Measurements from ENCODE around the gene ZNF771.
"Not testable (repeated sequence)": the region's sequence is repeated elsewhere in the genome, so short reads cannot be mapped to it uniquely, and the experiment has no call there.

ZNF771 gene

GRCh38 chr16:30438835-30439234 is 31.4 kb downstream of the ZNF771 start:
- DNase-seq: no peak

GRCh38 chr16:30439720-30440348 is 32.4 kb downstream of the ZNF771 start:
- DNase-seq: no peak

GRCh38 chr16:30443631-30444030 is 36.2 kb downstream of the ZNF771 start:
- no peak for DNase-seq

DNA sequence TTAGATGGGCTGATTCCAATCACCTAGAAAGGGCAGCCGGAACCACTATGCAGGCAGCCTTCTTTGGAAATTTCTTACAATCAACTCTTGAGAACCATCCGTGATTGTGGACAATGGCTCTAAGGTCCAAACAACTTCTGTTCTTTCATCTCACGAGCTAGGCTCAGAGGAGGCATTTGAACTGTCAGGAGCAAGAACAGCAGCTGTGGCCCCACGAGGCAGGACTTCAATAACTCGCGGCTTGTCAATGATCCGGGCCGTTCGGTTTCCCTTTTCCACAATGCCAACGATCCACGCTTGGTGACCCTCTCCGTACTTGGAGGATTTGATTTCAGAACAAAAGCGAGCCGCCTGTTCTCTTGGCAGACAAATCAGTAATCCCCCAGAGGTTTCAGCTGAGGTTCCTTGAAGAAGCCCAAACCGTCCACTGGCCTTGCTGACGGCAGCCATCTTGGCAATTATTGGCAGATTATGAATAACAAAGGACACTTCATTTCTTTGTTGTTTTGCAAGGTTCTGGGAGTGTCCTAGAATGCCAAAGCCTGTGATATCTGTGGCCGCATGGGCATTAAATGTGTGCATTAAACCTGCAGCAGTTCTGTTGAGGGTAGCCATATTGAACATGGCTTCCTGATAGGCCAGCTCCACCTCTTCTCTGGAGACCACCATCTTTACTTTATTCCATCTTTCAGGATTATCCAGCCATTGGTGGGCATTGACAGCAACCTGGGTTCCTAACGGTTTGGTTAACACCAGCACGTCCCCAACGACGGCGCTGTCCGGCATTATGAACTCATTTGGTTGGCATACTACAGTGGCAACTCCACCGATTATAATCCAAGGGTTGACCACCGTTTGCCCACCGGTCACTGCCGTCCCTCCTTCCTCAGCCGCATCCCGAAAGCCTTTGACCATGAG is 37.1 kb downstream of the ZNF771 start:
- DNase-seq: no peak

DNA sequence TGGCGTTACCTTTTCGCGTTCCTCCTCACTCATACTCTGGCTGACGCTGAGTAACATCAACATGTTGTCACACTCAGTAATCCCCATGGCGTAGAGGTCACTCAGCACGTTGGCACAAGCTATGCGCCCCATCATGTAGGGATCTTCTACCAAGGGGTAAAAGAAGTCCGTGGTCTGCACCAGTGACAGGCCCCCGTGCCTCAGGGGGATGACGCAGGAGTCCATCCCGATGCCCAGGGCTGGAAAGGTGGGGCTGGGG is 37.7 kb downstream of the ZNF771 start:
- no peak for DNase-seq

DNA sequence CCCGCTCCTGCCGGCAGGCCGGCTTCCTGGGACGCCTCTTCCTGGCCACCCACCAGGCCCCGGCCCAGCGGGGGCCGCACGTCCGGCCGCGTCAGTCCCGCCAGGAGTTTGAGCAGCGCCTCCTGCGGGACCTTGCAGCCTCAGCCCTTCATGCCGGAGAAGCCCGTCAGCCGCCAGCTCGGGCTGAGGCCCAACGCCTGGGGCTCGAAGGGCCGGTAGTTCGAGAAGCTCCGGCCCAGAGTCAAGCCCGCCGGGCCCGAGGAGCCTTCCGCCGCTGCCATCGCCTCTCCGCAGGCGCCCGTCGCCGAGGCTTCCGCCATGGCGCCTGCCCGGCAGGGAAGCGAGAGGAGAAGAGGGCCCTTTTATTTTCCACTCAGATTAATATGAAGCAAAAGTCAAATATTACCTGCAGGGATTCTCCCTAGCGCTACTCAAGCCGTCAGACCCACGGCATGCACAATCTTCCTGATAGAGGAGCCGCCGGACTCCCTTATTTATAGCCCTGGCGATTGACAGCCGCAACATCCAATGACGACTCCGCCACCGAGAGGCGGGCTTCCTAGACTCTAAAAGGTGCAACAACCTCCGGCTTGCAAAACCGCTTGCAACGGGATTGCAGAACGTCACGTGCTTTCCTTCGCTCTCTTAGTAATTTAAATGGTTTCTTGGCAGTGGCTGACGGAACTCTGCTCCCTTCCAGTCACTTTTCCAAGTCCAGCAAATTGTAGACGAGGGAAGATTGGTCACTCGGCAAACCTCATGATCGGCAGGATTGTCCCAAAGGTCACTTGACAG is 38.2 kb downstream of the ZNF771 start, which contains the start of gene SEPHS2:
Gene SEPHS2, minus strand, starts transcription at position 467 of the 795 bp plus-strand sequence. Its CDS starts 147 bp downstream, at position 320.
- DNase-seq: peak; percentile 94

DNA sequence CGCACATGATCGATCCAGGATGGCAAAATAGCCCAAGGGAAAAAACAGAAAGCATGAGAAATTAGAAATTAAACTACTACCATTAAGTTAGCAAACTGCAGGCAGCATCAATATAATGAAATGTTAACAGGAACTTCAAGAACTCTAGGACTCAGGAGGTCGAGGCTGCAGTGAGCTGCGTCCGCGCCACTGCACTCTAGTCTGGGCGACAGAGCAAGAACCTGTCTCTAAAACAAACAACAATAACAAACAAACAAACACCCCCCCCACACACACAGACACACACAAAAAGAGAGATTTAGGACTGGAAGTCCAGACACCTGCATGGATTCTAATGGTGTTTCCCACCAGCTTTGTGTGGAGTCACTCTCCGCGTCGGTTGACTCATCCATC is 38.8 kb downstream of the ZNF771 start:
- no peak for DNase-seq

GRCh38 chr16:30447512-30448226 is 40.3 kb downstream of the ZNF771 start:
- no peak for DNase-seq

GRCh38 chr16:30449116-30449435 is 41.7 kb downstream of the ZNF771 start:
- no peak for DNase-seq

DNA sequence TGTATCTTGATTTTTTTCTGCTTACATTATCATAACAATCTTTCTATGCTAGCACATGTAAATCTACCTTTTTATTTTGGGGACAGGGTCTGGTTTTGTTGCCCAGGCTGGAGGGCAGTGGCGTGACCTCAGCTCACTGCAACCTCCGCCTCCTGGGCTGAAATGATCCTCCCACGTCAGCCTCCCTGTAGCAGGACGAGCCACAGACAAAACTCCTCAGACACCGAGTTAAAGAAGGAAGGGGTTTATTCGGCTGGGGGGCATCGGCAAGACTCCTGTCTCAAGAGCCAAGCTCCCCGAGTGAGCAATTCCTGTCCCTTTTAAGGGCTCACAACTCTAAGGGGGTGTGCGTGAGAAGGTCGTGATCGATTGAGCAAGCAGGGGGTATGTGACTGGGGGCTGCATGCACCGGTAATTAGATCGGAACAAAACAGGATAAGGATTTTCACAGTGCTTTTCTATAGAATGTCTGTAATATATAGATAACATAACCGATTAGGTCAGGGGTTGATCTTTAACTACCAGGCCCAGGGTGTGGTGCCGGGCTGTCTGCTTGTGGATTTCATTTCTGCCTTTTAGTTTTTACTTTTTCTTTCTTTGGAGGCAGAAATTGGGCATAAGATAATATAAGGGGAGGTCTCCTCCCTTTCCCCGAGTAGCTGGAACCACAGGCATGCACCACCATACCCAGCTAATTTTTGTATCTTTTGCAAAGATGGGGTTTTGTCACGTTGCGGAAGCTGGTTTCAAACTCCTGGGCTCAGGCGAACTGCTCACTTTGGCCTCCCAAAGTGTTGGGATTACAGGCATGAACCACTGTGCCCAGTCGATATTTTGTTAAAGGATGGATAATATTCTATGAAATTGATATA is 45.5 kb downstream of the ZNF771 start:
- DNase-seq: not testable (repeated sequence)

DNA sequence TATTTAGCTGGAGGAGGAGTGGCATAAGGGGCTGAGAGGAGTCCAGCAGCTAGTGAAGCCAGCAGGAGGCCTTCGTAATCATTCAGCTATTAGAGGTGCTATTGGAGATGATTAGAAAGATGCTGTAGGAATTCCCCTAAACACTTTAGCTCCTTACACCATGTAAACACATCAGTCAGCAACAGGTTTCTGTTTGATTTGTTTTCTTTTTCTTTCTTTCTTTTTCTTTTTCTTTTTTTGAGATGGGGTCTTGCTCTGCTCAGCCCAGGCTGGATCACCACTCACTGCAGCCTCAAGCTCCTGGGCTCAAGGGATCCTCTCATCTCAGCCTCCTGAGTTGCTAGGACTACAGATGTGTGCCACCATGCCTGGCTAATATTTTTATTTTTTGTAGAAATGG is 48.9 kb downstream of the ZNF771 start:
- no peak for DNase-seq

DNA sequence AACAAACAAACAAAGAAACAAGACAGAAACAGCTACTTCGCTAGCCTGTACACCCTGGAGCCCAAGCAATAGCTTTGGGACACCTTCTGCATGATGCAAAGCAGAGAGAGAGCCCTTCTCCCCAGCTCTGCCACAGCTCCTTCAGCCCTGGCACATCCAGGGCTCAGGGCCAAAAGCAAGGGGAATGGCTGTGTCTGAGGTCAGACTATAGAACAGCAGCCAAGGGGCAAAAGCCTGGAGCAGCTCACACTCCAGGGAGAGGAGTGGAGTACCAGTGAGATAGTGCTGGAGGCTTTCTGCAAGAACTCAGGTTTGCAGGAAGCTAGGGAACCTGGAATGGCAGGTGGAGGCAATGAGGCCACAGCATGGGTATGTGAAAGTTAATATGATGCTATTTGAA is 49.9 kb downstream of the ZNF771 start:
- DNase-seq: no peak

DNA sequence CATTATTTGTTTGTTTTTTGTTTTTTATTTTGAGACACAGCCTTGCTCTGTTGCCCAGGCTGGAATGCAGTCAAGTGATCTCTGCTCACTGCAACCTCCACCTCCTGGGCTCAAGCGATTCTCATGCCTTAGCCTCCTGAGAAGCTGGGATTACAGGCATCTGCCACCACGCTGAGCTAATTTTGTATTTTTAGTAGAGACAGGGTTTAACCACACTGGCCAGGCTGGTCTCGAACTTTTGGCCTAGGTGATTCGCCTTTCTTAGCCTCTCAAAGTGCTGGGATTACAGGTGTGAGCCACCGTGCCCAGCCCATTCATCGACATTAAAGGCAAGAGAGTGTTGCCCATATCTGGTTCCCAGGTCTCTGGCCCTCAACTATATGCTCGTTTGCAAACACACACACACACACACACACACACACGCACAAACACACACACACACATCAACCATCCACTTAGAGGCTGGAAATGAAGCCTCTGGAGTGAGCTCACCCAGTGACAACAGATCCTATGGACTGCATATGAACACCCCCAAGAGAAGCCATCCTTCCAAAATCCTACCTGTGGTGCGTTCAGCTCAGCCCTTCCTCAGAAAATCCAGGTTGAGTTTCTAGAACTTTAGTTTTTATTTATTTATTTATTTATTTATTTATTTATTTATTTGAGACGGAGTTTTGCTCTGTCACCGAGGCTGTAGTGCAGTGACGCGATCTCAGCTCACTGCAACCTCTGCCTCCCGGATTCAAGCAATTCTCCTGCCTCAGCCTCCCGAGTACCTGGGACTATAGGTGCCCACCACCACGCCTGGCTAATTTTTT is 50.5 kb downstream of the ZNF771 start:
- no peak for DNase-seq

DNA sequence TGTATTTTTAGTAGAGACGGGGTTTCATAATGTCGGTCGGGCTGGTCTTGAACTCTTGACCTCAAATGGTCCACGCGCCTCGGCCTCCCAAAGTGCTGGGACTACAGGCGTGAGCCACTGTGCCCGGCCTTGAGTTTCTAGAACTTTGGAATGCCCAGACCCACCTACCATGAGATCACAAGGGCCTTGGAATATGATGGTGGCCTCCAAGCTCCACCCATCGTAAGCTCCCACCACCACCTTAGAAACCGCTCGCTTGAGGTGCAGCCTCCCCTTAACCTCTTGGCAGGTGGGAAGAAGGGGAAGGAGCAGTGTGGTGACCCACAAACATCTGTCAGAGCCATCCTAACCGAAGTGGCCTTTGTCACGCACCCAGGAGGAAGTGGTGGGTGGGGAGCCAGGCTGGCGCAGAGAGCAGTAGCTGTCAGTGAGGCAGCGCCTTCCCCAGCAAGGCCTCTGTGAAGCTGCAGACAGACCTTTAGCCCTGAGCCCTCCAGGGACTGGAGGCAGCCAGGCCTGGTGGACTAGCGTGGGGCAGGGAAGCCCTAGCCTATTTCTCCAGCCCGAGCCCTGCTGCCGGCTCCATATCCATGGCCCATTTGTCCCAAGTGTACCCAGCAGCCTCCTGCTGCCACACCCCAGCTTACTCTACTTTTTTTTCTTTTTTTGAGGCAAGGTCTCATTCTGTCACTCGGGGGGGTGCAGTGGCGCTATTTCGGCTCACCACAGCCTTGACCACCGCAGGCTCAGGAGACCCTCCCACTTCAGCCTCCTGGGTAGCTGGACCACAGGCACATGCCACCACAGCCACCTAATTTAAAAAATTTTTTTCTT is 51.4 kb downstream of the ZNF771 start:
- DNase-seq: peak; percentile 48

GRCh38 chr16:30459456-30459855 is 52.0 kb downstream of the ZNF771 start:
- no peak for DNase-seq

GRCh38 chr16:30461426-30461825 is 54.0 kb downstream of the ZNF771 start:
- not testable (repeated sequence) for DNase-seq

- DNase-seq: no peak
Measured at GRCh38 chr16:30464078-30464477, 56.7 kb downstream of the ZNF771 start.

Data from T-helper 9 cell (primary cell).